GM10266 (cell line): ENCODE data around the gene SHLD1.

ENCODE experiments used
- DNase-seq: peaks from one replicate; pipeline ENCODE4 v3.0.0; 2012; ENCODE audit errors: extremely low spot score
- TF ChIP-seq, protein P1 (sequence below): IDR thresholded peaks from 2 replicates; pipeline ENCODE4 v1.5.1; 2012; ENCODE audit warnings: mild to moderate bottlenecking, low read depth; ENCODE audit not compliant: control insufficient read depth, insufficient read depth; ENCODE audit errors: missing control alignments

Gene SHLD1

DNA sequence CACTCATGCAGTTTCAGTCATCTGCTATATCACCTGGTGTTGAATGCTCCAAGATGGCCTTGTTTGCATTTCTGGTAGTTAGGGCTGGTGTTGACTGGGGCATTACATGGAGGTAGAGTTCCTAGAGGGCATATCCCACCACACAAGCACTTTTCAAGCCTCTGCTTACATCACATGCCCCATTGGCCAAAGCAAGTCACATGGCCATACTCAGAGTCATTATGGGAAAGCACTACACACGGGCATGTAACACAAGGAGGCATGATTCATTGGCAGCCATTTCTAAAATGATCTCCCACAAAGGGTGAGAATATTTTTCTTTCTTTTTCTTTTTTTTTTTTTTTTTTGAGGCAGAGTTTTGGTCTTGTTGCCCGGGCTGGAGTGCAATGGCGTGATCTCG is 126.9 kb downstream of the SHLD1 start:
- TF ChIP-seq, protein P1, sequence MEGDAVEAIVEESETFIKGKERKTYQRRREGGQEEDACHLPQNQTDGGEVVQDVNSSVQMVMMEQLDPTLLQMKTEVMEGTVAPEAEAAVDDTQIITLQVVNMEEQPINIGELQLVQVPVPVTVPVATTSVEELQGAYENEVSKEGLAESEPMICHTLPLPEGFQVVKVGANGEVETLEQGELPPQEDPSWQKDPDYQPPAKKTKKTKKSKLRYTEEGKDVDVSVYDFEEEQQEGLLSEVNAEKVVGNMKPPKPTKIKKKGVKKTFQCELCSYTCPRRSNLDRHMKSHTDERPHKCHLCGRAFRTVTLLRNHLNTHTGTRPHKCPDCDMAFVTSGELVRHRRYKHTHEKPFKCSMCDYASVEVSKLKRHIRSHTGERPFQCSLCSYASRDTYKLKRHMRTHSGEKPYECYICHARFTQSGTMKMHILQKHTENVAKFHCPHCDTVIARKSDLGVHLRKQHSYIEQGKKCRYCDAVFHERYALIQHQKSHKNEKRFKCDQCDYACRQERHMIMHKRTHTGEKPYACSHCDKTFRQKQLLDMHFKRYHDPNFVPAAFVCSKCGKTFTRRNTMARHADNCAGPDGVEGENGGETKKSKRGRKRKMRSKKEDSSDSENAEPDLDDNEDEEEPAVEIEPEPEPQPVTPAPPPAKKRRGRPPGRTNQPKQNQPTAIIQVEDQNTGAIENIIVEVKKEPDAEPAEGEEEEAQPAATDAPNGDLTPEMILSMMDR, result no peak
- no peak for DNase-seq

DNA sequence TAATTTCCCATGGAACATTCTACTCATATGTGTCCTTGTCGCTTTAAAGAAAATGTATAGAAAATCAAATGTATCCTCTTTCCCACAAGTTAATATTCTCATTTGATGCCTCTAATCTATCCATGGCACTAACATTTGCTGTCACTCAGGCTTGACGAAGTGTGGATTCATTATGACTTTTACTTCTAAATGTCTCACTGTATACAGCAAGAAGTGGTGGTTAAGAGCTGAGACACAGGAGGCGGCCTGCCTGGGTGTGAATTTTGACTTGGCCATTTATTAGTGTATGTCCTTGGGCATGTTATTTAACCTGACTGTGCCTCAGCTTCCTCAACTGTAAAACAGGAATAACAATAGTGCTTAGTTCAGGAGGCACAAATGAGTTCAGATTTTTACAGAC is 130.1 kb downstream of the SHLD1 start:
- DNase-seq, result no peak
- TF ChIP-seq, protein P1, result no peak

DNA sequence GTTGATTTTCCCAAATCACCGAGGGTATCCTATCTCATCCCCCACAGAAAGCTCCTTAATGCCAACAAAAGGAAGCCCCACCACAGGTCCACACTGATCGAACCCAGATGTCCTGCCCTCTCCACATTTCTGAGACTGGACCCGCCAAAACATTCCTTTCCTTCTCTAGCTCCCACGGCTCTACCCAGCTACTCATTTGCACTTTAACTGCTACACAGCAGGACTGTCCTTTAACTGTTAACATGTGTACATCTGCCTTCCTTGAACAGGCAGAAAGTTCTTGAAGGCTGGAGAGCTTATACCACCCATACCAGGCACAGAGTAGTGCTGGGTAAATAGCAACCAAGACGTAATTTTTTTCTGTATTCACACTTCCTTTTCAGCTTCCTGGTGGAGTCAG is 131.5 kb downstream of the SHLD1 start:
- DNase-seq, result no peak
- TF ChIP-seq, protein P1, result no peak

DNA sequence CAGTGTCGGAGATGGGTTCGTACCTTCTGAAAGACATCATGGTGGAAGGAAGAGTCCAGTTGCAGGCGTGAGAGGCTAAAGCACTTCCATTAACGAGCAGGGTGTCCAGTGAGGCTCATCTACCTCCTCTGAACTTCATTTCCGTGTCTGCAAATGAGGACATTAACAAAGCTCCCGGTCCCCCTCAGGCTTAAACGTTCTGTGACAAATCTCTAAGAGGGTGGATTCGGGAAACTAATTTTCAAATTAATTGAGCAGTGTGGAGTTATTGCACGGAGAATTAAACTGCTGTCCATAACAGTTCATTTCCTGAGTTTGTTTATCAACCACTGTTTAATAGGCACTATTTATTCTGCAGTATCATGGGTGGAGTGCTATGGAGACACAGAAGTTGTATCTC is 132.0 kb downstream of the SHLD1 start:
- TF ChIP-seq, protein P1, result no peak
- DNase-seq, result no peak

DNA sequence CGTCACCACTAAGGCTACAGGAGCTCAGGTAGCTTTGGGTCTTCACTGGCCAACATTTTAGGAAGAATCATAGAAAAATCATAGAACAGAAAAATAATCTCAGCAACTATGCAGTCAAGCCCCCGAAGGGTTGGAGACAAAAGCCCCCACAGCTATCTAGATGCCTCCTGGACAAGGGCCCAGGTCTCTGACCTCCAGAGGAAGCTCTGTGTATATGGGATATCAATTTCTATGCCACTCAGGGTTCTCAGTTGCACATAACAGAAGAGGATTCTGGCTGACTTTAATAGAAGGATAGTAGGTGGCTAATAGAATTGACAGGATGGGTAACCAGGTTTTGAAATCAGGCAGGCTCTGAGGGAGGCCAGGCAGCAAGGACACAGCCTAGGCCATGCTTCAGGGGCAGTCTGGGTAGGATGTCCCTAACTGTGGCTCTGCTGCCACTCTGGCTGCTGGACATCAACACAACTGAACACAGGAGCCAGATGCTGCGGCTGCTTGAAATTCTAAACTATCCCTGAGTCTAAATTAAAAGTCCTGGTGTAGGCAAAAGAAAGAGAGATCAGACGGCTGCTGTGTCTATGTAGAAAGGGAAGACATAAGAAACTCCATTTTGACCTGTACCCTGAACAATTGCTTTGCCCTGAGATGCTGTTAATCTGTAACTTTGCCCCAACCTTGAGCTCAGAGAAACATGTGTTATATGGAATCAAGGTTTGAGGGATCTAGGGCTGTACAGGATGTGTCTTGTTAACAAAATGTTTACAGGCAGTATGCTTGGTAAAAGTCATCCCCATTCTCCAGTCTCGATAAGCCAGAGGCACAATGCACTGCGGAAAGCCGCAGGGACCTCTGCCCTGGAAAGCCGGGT is 134.5 kb downstream of the SHLD1 start:
- no peak for DNase-seq
- TF ChIP-seq, protein P1, result no peak

DNA sequence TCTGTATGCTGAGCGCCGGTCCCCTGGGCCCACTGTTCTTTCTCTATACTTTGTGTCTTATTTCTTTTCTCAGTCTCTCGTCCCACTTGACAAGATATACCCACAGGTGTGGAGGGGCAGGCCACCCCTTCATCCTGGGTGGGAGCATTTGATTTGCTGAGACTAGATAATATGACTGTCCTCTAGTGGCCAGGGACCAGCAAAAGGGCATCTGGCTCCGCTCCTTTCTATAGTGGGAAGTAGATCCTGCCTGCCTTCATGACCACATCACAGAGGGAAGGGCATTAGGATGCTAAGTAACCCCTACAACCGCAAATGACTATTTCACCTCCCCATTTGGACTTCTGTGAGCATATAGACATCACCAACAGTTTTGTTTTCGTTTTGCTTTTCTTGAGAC is 135.7 kb downstream of the SHLD1 start:
- TF ChIP-seq, protein P1, result no peak
- no peak for DNase-seq

DNA sequence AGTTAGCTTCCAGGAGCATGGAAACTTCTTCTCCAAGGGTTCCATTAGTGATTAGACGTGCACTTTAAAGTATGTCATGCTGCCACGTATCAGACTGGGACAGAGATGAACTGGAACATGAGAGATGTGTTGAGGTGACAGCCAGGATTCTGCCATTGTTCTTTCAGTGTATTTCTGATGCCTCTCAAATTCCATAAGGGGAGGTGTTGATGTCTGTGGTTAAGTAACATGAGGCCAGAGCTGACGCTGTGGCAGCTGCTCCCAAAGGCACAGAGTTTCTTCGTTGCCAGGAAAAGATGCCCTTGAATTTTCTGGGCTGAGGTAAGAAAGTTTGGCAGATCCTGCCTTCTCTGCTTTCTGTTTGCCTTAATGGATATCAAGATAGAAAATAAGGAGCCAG is 136.6 kb downstream of the SHLD1 start:
- DNase-seq, result no peak
- TF ChIP-seq, protein P1, result no peak
